Activated T-helper 1 cell treated with anti-CD3 and anti-CD28 coated beads, Interleukin-2, amount 50 U/mL, for 16 hours (primary cell): Measurements from ENCODE around the gene COL27A1.

Experiments used
- DNase-seq, 2 donors: peaks; one replicate each; pipeline ENCODE4 v3.0.0-alpha.2; 2020; ENCODE audit warnings: low read depth in 1 of 2, low spot score in 1 of 2

The COL27A1 gene

DNA sequence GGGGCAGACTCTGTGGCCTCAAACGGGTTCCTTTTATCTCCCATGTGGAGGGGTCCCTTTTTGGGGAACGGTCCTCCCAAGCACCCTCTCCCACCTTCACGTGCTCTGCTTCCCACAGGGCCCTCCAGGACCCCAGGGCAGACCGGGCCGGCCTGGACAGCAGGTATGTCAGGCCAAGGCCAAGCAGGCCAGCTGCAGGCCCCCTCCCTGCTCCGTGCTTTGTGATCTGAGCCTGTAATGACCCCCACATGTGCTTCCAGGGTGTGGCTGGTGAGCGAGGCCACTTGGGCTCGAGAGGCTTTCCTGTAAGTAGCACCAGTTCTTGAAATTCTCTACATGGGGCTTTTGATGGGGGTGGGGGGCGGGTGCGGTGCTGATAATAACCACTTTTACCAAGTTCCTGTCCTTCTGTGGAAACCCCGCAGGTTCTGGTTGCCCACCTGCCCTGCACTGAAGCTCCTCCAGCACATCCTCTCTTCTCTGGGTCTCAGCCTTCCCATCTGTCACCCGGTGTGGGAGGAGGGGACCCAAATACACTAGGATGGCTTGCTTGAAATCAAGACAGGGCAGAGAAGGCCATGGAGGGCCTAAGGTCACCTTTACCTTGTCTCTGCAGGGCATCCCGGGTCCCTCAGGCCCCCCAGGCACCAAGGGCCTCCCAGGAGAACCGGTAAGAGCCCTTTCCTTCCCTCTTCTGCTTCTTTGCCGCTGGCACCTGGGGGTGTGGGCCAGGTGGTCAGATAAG lies 109.6 kb downstream of the COL27A1 start:
- DNase-seq: no peak

DNA sequence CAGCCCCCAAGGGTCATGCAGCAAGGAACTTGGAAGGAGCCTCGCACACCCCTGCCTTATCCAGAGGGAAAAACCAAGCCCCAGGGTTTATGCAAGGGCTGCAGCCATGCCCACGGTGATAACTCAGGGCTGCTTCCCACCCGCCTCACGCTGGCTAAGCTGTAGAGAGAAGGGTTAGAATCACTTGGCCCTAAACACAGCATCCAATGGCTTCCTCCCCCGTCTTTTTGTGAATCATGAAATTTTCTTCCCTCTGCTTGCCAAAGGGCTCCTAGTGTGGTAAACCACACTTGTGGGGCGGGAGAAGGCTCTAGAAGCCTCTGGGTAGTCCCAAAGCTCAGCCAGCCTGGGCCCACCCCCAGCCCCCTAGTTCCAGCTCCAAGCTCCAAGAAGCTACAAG lies 111.6 kb downstream of the COL27A1 start:
- no peak for DNase-seq

DNA sequence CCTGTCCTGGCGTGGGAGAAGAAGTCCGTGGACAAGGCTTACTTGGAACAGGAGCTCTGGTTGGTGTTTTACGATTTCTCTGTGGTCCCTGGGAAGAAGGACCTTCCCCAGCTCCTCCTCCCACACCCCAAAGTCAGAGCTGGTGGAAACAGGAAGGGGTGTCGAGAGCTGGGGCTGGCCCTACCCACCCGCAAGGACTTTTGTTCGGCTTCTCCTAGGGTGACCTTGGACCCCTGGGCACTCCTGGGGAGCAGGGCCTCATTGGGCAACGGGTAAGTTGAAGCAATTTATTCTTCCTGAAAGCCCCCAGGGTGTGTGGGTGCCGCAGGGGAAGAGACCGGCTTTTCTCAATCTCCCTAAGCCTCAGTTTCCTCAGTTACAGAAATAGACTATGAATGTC lies 113.7 kb downstream of the COL27A1 start:
- no peak for DNase-seq

DNA sequence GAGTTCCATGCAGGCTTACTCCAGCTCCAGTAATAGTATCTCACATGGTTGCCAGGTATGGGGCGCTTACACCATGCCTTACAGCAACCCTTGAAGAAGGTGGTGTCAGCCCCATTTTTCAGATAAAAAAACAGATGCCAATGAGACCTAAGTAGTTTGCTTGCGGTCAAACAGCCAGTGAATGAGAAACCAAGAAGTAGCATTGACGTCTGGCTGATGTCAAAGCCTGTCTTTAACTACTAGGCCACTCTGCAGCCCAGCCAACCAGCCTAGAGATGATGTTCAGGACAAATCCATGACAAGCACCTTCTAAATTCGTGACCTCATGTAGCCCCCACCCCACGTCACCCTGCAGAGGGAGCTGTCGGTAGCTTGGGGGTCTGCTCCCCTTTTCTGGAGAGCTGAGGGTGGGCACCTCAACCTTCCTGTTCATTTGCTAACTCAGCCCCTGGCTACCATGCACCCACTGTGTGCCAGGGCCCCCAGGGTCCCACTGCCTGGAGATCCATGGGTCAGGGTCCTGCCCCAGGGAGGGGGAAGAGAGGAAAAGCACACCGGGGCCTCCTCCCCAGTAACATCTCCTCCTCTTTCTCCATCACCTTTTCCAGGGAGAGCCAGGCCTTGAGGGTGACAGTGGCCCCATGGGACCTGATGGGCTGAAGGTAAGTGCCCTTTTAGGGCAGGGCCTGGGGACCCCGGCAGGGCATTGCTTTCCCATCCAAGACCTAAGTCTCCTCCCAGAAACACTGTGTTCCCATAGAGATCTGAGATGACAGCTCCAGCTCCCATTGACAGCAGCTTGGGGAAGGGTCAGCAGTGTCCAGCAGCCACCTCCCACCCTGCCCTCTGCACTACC lies 115.0 kb downstream of the COL27A1 start:
- DNase-seq: no peak

DNA sequence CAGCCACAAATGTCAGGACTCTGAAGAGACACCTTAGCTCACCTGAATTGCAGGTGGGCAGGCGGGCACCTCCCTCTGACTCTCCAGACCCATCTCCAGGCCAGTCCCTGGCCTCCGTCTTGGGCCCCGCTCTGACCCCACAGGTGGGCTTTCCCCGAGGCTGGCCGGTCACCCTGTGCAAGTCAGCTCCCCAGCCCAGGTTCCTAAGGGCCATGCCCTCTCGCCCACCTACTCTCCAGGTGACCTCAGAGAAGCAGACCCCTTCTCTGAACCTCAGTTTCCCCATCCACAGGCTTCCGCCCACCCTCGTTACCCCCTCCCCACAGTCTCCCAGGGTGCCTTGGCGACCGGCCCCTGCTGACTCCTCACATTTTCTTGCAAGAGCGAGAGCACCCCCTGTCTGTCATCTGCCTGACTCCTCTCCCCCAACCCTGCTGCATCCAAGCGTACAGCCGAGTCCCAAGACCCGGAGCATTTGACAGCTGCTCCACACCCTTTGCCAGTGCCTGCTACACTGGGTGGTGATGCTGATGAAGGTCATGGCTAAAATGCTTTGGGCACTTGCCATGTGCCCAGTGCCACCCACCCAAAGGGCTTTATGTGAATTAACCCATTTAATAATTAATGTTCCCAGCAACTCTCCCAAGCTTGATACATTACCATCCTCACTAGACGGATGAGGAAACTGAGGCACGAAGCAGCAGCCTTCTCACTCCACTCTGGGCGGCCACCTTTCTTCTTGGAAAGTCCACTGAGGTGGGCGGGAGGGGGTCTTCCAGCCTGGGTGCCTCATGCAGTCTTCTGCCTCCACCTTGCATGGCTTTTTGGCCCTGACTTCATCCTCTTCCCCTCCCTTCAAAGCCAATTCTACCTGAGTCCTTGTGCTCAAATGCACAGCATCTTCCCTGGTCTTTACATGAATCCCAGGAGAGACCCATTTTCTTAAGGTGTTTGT lies 116.5 kb downstream of the COL27A1 start:
- no peak for DNase-seq

DNA sequence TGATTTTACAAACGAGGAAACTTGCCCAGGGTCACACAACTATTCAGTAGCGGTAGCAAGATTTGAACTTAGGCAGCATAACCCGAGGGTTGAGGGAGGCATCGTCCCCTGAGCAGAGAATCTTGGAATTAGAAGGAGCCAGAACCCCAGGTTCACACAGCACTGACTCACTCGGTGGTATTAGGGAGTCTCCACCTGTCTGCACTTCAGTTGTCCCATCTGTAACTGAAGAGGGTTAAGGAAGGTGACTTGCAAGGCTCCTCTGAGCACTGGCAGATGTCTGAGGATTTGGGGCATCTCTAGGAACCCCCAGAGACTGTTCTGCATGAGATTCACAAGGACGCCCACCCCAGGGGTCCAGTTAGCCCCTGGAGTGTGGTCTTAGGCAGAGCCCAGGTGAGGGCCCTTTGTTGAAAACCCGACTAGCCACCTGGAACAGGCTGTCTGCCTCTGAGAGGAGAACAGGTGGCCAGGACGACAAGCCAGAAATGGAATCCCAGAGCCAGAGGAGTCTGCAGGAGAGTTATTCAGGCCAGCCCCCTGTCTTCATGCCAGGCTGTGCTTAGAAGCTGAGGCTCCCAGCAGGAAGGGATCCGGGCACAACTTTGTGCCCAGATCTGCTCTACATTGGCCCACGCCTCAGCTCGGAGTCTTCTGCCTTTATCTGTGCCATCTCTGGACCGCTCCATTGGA lies 117.5 kb downstream of the COL27A1 start:
- no peak for DNase-seq

DNA sequence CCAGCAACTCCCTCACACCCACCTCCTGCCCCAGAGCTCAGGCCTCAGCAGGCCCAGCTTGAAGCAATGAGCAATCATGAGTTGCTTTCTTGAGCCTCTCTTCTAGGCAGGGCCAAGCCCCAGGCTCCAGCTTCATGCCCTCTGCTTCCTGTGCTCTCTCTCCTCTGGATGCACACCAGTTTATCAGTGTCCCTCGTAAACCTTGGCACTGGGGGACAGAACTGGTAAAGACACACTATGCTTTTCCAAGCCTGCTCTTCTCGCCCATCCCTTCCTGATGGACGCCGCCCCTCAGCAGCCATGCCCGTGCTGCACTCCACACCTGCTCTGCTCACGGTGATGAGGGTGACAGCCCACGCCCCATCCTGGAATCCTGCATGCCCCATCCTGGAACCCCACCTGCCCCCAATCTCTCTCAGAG lies 118.1 kb downstream of the COL27A1 start:
- DNase-seq: no peak

DNA sequence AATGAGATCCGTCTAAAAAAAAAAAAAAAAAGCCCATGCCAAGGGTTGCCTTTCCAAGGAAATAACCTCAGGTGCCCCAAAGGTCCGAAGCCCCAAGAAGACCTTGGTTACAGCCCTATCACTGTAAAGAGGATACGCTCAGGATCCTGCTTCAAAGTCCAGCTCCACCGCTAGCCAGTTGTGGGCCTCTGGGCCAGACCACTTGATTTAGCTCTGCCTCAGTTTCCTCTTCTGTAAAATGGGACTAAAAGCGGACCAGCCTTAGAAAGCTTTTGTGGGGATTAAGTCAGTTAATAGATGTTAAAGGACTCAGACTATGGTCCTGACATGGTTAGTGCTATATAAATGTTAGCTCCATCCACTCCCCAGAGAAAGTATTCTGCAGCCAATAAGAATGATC lies 118.9 kb downstream of the COL27A1 start:
- DNase-seq: no peak

DNA sequence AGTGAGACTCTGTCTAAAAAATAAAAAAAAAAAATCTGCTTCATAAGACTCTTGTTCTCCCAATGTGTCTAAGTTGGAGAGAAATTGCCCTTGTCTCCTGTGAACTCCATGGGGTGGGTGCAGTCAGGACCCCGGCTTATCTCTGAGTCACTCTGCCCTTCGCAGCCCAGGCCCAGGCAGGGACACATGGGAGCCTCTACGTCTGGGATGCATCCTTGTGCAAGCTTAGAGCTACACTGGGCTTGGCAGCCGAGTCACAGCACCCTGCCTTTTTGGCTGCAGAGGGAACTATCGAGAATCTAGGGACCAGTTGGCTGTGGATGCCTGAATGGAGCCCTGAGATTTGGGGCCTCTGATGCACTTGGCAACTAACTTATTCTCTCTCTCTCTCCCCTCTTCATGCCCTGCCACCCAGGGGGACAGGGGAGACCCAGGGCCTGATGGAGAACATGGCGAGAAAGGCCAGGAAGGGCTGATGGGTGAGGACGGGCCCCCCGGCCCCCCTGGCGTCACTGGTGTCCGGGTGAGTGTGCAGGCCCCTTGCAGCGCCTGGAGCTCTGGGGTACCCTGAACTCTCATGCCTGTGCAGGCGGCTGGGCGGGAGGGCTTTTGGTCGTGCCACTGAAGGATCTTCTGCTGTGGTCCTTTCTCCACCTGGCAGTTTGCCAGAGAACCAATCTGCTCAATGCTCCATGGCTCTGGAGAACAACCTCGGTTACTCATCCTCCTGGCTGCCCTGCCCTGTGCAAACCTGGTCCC lies 120.1 kb downstream of the COL27A1 start:
- DNase-seq: no peak

DNA sequence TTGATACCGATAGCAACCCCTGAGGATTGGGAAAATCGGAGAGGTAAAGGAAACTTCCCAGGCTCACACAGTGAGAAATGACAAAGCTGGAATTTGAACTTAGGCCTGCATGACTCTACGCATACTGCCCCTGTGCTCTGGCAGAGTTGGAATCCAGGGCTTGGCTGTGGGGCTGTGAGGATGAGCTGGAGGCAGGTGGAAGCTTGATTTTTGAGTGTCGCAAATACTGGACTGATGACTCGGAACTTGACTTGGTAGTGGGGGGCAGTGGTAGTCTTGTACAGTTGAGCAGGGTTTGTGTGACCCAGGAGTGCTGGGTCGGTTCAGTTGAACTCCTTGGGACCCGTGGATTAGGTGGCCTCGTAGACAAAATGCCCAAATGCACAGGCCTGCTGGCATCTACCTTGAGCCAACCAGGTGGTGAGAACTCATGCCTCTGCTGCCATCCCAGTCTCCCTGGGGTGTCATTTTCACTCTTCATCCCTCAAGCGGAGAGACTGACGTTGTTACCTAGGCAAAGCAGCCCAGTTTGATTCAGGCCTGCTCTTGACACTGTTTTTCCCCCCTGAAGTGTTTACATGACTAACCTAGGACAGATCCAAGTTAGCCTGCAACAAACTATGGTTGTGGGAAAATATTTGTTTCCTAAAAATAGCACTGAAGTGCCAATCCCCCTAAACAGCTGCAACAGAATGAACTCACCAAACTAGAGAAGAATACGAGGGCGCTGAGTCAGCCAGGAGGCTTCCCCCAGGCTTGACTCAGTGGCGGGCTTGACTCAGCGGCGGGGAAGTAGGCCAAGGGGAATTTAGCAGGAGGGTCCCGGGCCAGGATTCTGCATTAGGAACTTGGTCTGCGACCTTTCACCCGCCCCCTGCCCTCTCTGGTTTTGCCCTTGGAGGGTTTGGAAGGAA lies 121.8 kb downstream of the COL27A1 start:
- no peak for DNase-seq

DNA sequence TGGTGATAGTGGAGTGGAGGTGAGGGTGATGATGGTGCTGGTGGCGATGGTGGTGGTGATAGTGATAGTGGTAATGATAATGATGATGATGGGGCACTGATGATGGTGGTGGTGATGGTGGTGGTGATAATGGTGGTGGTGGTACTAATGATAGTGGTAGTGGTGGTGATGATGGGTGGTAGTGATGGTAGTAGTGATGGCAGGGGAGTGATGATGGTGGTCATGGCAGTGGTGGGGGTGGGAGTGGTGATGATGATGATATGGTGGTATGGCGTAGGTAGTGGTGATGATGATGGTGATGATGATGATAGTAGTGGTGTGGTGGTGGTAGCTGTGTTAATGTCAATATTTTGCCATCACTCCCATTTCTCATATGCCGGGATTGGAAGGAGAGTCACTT lies 123.0 kb downstream of the COL27A1 start:
- no peak for DNase-seq

DNA sequence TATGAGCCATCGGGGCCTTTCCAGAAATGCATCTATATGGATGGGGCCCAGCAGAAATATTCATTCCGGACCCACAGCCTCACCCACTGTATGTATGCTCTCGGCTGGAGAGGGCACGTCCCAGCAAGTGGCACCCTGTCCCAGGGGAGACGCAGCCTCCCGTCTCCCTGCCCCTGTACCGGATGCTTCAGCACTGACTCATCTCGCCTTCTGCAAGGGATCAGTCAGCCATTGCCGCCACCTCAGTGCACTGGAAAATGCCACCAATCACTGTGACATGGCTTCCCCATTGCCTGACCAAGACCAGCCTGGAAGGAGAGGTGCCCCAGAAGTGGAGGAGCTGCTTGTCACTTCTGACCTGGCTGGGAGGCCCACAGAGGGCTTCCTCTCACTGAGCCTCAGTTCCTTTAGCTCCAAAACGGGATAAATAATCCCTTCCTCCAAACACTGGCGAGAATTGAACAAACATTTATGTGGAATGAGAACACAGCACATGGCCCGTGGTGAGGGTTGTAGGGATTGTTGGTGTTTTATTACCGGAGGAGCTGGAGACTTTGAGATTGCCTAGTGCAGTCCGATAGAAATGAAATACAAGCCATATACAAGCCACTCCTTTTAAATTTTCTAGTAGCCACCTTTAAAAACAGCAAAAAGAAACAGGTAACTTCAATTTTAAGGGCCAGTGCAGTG lies 123.7 kb downstream of the COL27A1 start:
- no peak for DNase-seq

DNA sequence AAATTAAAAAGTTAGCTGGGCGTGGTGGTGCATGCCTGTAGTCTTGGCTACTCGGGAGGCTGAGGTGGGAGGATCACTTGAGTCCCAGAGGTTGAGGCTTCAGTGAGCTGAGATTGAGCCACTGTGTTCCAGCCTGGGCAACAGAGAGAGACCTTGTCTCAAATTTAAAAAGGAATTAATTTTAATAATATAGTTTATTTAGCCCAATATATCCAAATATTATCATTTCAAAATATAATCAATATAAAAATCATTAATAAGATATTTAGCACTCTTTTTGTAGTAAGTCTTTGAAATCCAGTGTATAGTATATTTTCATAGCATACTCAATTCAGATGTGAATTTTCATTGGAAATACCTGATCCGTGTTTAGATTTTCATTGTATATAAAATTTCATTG lies 124.4 kb downstream of the COL27A1 start:
- no peak for DNase-seq

DNA sequence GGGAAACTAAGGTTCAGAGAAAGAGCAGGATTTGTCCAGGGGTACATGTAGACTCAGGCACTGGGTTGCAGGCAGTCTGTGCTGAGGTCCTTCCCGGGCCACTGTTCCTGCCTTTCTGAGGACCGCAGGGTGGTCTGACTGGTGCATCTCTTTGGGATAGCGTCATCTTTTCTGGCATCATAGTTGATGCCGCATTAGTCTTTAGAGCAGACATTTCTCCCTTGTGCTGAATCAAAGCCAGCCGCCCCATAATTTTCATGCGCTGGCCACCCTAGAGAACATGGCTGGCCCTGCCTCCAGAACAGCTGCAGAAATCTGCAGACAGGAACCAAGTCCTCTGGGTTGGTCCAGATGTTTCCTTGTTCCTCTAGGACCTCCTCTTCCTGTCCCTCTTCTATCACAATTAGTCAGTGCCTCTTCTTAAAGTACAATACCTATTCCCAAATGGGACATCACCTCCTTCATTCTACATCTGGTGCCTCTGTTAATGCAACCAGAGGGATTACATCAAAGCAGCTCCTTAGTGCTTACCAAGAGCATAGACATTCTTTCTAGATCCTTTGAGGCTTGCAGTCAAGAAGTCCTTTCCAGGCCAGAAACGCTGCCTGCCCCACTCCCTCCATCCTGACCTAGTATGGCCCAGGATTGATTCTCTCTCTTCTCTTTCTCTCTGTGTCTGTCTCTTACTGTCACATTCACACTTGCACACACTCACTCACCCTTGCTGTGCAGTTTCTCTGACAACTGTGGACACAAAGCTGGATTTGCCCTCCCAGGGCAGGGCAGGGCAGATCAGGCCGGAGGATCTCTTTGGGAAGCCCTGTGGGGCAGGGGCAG lies 125.5 kb downstream of the COL27A1 start:
- DNase-seq: no peak

DNA sequence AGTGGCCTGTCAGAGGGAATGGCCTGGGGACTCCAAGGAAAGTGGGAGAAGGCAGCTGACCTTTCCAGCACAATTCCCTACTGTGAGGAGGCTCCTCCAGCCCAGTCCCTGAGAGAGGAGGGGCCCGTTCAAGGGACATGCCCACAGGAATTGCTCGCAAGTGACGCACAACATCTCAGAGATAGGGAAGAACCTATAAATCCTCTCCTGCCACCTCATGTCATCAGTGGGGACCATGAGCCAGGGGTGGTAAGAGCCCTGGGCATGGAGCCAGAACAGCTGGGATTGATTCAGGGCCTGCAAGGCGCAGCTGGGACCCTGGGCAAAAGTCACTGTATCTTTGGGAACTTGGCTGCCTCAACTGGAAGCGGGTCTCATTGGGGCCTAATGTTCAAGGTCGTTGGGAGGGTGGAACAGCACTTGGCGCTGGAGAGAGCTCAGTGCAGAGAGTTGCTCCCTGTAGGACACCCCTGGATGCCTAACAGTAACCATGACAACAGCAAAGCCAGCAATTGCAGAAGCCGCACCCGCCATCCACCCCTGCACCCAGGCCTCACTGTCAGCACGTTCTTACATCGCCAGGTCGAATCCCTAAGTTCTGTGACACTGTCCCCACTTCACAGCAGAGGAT lies 126.3 kb downstream of the COL27A1 start:
- DNase-seq: no peak

DNA sequence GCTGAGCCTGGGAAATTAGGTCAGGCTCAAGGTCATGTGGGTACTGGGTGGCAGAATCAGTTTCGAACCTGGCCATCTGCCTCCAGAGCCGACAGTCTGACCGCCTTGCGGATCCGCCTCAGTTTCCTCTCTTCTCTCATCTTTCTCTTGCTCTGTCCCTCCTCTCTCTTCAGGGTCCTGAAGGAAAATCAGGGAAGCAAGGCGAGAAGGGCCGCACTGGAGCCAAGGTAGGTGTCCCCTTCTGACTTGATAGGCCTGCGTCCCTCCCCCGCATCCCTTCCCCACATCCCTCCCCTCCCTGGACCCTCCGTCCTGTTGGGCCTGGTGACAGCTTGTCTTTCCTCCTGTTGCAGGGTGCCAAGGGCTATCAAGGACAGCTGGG lies 126.8 kb downstream of the COL27A1 start:
- DNase-seq: no peak

DNA sequence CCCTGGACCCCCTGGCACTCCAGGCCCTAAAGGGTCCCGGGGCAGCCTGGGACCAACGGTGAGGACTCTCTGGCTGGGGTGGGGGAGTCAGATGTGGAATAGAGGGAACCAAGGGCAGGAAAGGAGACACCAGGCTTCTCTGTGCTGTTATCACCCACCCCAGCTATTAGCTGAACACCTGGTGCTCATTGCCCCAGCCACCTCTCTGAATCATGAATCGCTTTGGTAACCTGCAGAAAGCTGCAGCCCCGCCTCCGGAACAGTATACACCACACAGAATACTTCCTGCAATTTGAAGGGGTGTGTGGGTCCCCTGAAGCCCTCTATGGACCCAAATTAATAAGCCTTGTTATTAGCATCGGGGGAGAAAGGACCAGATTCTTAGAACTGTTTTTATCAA lies 127.2 kb downstream of the COL27A1 start:
- no peak for DNase-seq
